Cardiac muscle cell (in vitro differentiated cells and primary cell): ENCODE measurements around the gene VAMP7. TPM values are rescaled to one million over a fixed set of nuclear protein-coding genes. Genes with fewer than 3 reads are reported as not detected.

Experiments used
- DNase-seq, 2 donors: peaks; one replicate each; pipeline versions ENCODE4 v3.0.0 to v3.0.0-alpha.2; 2010 to 2017; ENCODE audit warnings: low read depth in 1 of 2, low spot score in 1 of 2
- H3K27ac ChIP-seq: fragments of 200-600 bp; sonication (generic); 2 replicates; pipeline ENCODE4 v1.5.1; 2016
- H3K27me3 ChIP-seq: fragments of 200-600 bp; sonication (generic); 2 replicates; pipeline ENCODE4 v1.6.0; 2016; ENCODE audit warnings: control low read depth
- H3K36me3 ChIP-seq: fragments of 200-600 bp; sonication (generic); 2 replicates; pipeline ENCODE4 v1.5.1; 2016; ENCODE audit warnings: control low read depth
- H3K4me1 ChIP-seq: fragments of 200-600 bp; sonication (generic); 2 replicates; pipeline ENCODE4 v1.8.1; 2017; ENCODE audit warnings: low read depth, mild to moderate bottlenecking, mixed run types
- H3K4me3 ChIP-seq: fragments of 200-600 bp; sonication (generic); 2 replicates; pipeline ENCODE4 v1.5.1; 2016; ENCODE audit warnings: mild to moderate bottlenecking
- H3K9me3 ChIP-seq: fragments of 200-600 bp; sonication (generic); 2 replicates; pipeline ENCODE4 v1.5.1; 2017; ENCODE audit warnings: low read depth, mild to moderate bottlenecking, control low read depth
- polyA plus RNA-seq: library from polyadenylated mRNA; unstranded; fragments of >200 nt; fragmentation: Nextera tagmentation; extraction: Ambion mirVana; gene quantifications from 2 replicates; pipeline ENCODE4 v1.2.1, GENCODE V29; 2016
- total RNA-seq: library from RNA; depleted of rRNA; stranded (reverse); fragments of >200 nt; gene quantifications from 2 replicates; pipeline ENCODE4 v1.2.3, GENCODE V29; 2016
- TF ChIP-seq, protein P1 (sequence below): IDR thresholded peaks from 2 replicates; pipeline ENCODE4 v1.5.1; 2012; ENCODE audit warnings: low read depth, mild to moderate bottlenecking, low read length

VAMP7 gene
- total and polyA plus RNA-seq, 2 experiments from 2014 or later = 16.1 to 29.9 TPM

DNA sequence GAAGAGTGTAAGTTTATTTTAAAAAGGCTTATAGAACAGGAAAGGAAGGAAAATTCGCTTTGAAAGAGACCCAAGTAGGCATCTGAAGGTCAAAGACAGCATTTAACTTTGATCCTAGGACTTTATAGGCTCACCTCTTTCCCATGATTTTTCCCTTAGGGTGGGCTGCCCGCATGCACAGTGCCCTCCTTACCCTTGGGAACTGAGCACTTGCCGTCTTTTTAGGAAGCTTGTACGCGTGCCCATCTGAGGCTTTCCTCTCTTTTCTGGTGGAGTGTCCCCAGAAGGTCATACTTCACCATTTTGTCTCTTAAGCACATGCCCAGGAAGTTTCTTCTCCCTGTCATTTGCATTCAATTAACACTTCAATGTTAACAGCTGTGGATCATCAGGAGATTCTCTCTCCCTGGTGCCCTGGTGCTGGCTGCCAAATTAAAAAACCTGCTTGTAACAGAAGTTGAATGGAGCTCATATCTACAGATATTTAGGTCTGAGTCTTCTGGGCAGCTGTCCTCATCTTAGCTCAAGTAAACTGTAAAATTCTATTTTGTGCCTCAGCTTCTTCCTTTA, 78.0 kb downstream of the VAMP7 start:
- Histone ChIP-seq H3K9me3 (no peaks in the 10 kb centered on the region), H3K4me1 (no peaks in the 10 kb centered on the region), H3K27me3 (no peaks in the 10 kb centered on the region), H3K36me3 (no peaks in the 10 kb centered on the region), H3K27ac (no peak overlapping the region), H3K4me3 (no peak overlapping the region)
- no peak for DNase-seq
- TF ChIP-seq, protein P1, sequence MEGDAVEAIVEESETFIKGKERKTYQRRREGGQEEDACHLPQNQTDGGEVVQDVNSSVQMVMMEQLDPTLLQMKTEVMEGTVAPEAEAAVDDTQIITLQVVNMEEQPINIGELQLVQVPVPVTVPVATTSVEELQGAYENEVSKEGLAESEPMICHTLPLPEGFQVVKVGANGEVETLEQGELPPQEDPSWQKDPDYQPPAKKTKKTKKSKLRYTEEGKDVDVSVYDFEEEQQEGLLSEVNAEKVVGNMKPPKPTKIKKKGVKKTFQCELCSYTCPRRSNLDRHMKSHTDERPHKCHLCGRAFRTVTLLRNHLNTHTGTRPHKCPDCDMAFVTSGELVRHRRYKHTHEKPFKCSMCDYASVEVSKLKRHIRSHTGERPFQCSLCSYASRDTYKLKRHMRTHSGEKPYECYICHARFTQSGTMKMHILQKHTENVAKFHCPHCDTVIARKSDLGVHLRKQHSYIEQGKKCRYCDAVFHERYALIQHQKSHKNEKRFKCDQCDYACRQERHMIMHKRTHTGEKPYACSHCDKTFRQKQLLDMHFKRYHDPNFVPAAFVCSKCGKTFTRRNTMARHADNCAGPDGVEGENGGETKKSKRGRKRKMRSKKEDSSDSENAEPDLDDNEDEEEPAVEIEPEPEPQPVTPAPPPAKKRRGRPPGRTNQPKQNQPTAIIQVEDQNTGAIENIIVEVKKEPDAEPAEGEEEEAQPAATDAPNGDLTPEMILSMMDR = no peak

DNA sequence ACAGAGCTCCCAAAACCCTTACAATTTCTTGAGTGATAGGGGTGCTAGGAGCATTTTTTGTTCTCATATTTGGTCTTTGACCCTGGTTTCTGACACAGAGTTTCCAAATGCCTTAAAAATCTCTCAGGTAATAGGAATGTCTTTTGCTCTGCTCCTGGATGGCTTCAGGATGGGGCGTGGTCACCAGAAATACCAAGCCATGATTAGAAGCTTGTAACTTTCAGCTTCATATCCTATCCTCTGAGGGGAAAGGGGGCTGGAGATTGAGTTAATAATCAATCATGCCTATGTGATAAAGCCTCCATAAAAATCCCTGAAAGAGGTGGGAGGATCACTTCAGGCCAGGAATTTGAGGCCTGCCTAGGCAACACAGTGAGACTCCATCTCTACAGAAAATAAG, 81.8 kb downstream of the VAMP7 start:
- Histone ChIP-seq H3K36me3 (no peaks in the 10 kb centered on the region), H3K4me3 (no peak overlapping the region), H3K27me3 (no peaks in the 10 kb centered on the region), H3K9me3 (peaks cover 4% of the 10 kb centered on the region), H3K27ac (no peak overlapping the region), H3K4me1 (no peaks in the 10 kb centered on the region)
- no peak for DNase-seq
- TF ChIP-seq, protein P1 = no peak

DNA sequence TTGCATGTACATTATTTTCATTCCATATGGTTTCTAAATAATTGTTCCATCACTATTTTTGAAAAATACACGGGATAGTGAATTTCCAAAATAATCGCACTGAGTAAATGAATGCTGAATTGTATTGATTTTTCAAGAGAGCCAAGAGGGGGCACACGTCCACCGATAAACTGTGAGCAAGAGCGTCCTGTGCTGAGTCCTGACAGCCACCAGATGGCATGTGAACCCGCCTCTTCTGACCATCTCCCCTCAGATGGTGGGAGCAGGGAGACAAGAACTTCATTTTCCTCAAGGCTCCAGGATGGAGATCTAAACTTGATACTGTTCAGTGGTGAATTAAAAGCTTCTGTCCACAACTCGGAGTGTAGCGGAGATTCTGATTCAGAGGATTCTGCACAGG, 85.7 kb downstream of the VAMP7 start:
- Histone ChIP-seq H3K4me3 (no peak overlapping the region), H3K36me3 (no peaks in the 10 kb centered on the region), H3K9me3 (peaks cover 4% of the 10 kb centered on the region), H3K27me3 (no peaks in the 10 kb centered on the region), H3K27ac (no peak overlapping the region), H3K4me1 (no peaks in the 10 kb centered on the region)
- TF ChIP-seq, protein P1 = no peak
- peak in 1 of 2 donors; percentile 2 for DNase-seq

DNA sequence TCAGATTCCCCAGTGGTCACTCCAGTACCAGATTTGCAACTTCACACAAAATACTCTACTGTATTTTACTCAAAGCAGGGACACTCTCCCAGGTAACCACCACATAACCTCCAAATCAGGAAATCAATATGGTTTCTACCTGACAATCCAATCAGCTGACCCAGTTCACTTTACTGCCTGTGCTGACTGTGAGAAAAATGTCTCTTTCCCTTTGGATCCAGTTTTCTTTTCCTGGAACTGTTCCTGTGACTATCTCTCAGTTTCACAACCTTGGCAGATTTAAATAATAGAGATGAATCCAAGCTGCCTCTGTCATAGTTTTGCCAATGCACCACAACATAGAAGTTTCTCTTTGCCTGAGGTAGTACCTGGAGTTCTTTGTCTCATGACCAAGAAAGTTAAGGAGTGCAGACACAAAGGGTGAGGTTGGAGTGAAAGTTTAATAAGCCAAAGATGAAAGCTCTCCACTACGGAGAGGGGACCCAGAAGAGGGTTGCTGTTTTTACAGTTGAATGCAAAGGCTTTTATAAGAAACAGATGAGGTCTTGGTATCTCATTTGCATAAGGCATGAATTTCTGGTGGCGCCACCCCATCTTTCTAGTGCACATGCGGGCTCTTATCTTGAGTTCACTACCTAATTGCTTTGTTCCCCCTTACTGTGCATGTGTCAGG, 86.6 kb downstream of the VAMP7 start:
- peaks cover 4% of the 10 kb centered on the region for H3K9me3 ChIP-seq
- H3K27me3 ChIP-seq = no peaks in the 10 kb centered on the region
- TF ChIP-seq, protein P1 = no peak
- H3K27ac ChIP-seq = no peak overlapping the region
- no peaks in the 10 kb centered on the region for H3K4me1 ChIP-seq
- DNase-seq = no peak
- H3K36me3 ChIP-seq = no peaks in the 10 kb centered on the region
- H3K4me3 ChIP-seq = no peak overlapping the region

DNA sequence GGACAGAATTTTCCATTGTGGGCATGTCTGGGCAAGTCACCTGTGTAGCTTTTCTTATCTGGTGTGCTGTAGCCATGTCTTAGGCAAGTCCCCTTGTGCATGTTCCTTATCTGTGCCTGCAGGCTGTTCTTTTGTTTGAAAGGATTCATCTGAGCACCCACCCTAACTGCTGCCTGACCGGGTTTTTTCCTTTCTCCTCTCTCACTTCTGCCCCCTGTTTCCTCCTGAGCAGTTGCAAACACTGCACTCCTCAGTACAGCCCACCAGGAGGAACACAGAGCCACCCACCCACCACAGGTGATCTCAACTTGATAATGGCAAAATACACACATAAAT, 87.1 kb downstream of the VAMP7 start:
- DNase-seq = no peak
- TF ChIP-seq, protein P1 = no peak
- Histone ChIP-seq H3K27ac (no peak overlapping the region), H3K27me3 (no peaks in the 10 kb centered on the region), H3K4me1 (no peaks in the 10 kb centered on the region), H3K9me3 (peaks cover 4% of the 10 kb centered on the region), H3K36me3 (no peaks in the 10 kb centered on the region), H3K4me3 (no peak overlapping the region)
